HCT116 (cell line): ENCODE measurements around the gene USP32. TPM values are rescaled to one million over a fixed set of nuclear protein-coding genes. Genes with fewer than 3 reads are reported as not detected.

Experiments used
- ATAC-seq: fragments of 200-7000 bp; cut with Tn5 transposase; 2 replicates; pipeline ENCODE4 v1.9.1; 2020; ENCODE audit warnings: mild to moderate bottlenecking, moderate library complexity
- BruUV-seq: library from RNA; stranded (reverse); fragments of 400-500 nt; replicated peaks from 2 replicates; lab custom pipeline; 2021; lab: Mats Ljungman, UMichigan
- CTCF ChIA-PET: fragments of 300-600 bp; sonication (Branson Sonifier 250); formaldehyde crosslinking; loops from one replicate; lab custom pipeline; 2021; ENCODE audit warnings: antibody characterized with exemption; lab: Charles Lee
- POLR2A ChIA-PET: fragments of 300-600, 350-600 bp; sonication (Branson Sonifier 250); formaldehyde crosslinking; loops from one replicate; lab custom pipeline; 2021; ENCODE audit warnings: antibody characterized with exemption; lab: Charles Lee
- RAD21 ChIA-PET, 2 experiments: fragments of 300-600 bp; sonication (Branson Sonifier 250); formaldehyde crosslinking; loops; one replicate each; lab custom pipeline; 2023; ENCODE audit warnings: low total read pairs in 2 of 2; ENCODE audit not compliant: uncharacterized antibody in 2 of 2, unreplicated experiment in 2 of 2, low non-redundant PET in 1 of 2; lab: Charles Lee
- DNase-seq: peaks from one replicate; pipeline ENCODE4 v3.0.0-alpha.2; 2010; ENCODE audit warnings: low read depth, low spot score
- H2AFZ ChIP-seq: fragments of 200-600 bp; shearing (Covaris generic), sonication (generic); 2 replicates; pipeline ENCODE4 v1.6.1; 2017; ENCODE audit warnings: low read depth, mixed run types, mixed read lengths, antibody characterized with exemption, low read length; ENCODE audit not compliant: poor library complexity, severe bottlenecking
- H3K27ac ChIP-seq: 2 replicates; pipeline ENCODE4 v1.5.1; 2012; ENCODE audit warnings: low read depth, low read length
- H3K27me3 ChIP-seq: fragments of 200-600 bp; sonication (generic); 2 replicates; pipeline ENCODE4 v1.6.1; 2016; ENCODE audit warnings: mixed run types, low read length, mixed read lengths; ENCODE audit not compliant: insufficient read depth
- H3K36me3 ChIP-seq, 2 experiments: fragments of 200-500 bp in 1 of 2; fragments of 200-600 bp in 1 of 2; sonication (Bioruptor generic) in 1 of 2; sonication (generic) in 1 of 2; 2 replicates each; pipeline versions ENCODE4 v1.5.1 to v1.6.1; 2014 to 2016; ENCODE audit warnings: low read length in 2 of 2, inconsistent platforms in 1 of 2, mixed read lengths in 1 of 2, mixed run types in 1 of 2; ENCODE audit not compliant: insufficient read depth in 2 of 2, control insufficient read depth in 1 of 2
- H3K4me1 ChIP-seq, 2 experiments: fragments of 200-600 bp in 1 of 2; sonication (generic) in 1 of 2; 2 replicates each; pipeline versions ENCODE4 v1.5.1 to v1.6.1; 2012 to 2017; ENCODE audit warnings: low read length in 2 of 2, inconsistent platforms in 1 of 2, mild to moderate bottlenecking in 1 of 2, mixed read lengths in 1 of 2, mixed run types in 1 of 2, moderate library complexity in 1 of 2; ENCODE audit not compliant: insufficient read depth in 2 of 2, control insufficient read depth in 1 of 2
- H3K4me2 ChIP-seq: fragments of 200-600 bp; sonication (generic); 2 replicates; pipeline ENCODE4 v1.6.1; 2017; ENCODE audit warnings: mixed run types, low read length, mixed read lengths
- H3K4me3 ChIP-seq, 2 experiments: fragments of 200-600 bp in 1 of 2; sonication (generic) in 1 of 2; replicated peaks in 1 of 2; 2 replicates each; pipeline ENCODE4 v1.5.1; 2011 to 2016; ENCODE audit warnings: low read length in 2 of 2, control low read depth in 1 of 2, low read depth in 1 of 2, mild to moderate bottlenecking in 1 of 2, mixed read lengths in 1 of 2, mixed run types in 1 of 2
- H3K79me2 ChIP-seq: fragments of 200-600 bp; sonication (generic); 2 replicates; pipeline ENCODE4 v1.6.1; 2017; ENCODE audit warnings: mild to moderate bottlenecking, mixed run types, low read length, moderate library complexity, mixed read lengths; ENCODE audit not compliant: insufficient read depth
- H3K9ac ChIP-seq: fragments of 200-600 bp; sonication (generic); 2 replicates; pipeline ENCODE4 v1.6.1; 2016; ENCODE audit warnings: low read length, mixed read lengths
- H3K9me2 ChIP-seq: fragments of 200-600 bp; sonication (generic), shearing (Covaris generic); 2 replicates; pipeline ENCODE4 v1.6.1; 2017; ENCODE audit warnings: mixed run types, mild to moderate bottlenecking, moderate library complexity; ENCODE audit not compliant: insufficient read depth
- H3K9me3 ChIP-seq, 2 experiments: fragments of 200-500 bp in 1 of 2; fragments of 200-600 bp in 1 of 2; sonication (Bioruptor generic) in 1 of 2; sonication (generic) in 1 of 2; 2 replicates each; pipeline ENCODE4 v1.6.1; 2014 to 2017; ENCODE audit warnings: low read length in 2 of 2, mixed read lengths in 2 of 2, inconsistent platforms in 1 of 2, low read depth in 1 of 2, mild to moderate bottlenecking in 1 of 2, mixed run types in 1 of 2, moderate library complexity in 1 of 2; ENCODE audit not compliant: control insufficient read depth in 1 of 2, insufficient read depth in 1 of 2
- H4K20me1 ChIP-seq: fragments of 200-600 bp; sonication (generic), shearing (Covaris generic); 2 replicates; pipeline ENCODE4 v1.6.1; 2017; ENCODE audit warnings: mixed run types, mild to moderate bottlenecking, moderate library complexity; ENCODE audit not compliant: insufficient read depth
- ATF3 ChIP-seq: IDR thresholded peaks from 2 replicates; pipeline ENCODE4 v1.6.1; 2012
- CBX3 ChIP-seq: IDR thresholded peaks from 2 replicates; pipeline ENCODE4 v1.6.1; 2012; ENCODE audit warnings: low read depth
- CEBPB ChIP-seq: IDR thresholded peaks from 2 replicates; pipeline ENCODE4 v1.6.1; 2012; ENCODE audit warnings: low read depth
- CTCF ChIP-seq, 3 experiments: fragments of 200-600 bp in 1 of 3; sonication (generic) in 1 of 3; IDR thresholded peaks in 2 of 3; conservative IDR thresholded peaks in 1 of 3; 2 replicates each; pipeline ENCODE4 v1.5.1; 2012 to 2017; ENCODE audit warnings: low read depth in 2 of 3, low read length in 2 of 3, antibody characterized with exemption in 1 of 3, borderline replicate concordance in 1 of 3, control low read depth in 1 of 3, mild to moderate bottlenecking in 1 of 3, mixed read lengths in 1 of 3, mixed run types in 1 of 3, moderate library complexity in 1 of 3; ENCODE audit not compliant: insufficient read depth in 1 of 3
- EGR1 ChIP-seq: IDR thresholded peaks from 2 replicates; pipeline ENCODE4 v1.6.1; 2012; ENCODE audit warnings: low read depth
- EZH2 ChIP-seq: fragments of 200-600 bp; sonication (generic); IDR thresholded peaks from 2 replicates; pipeline ENCODE4 v1.6.1; 2017; ENCODE audit warnings: antibody characterized with exemption, mixed run types
- FOSL1 ChIP-seq: IDR thresholded peaks from 2 replicates; pipeline ENCODE4 v1.6.1; 2012; ENCODE audit warnings: low read depth
- JUND ChIP-seq: IDR thresholded peaks from 2 replicates; pipeline ENCODE4 v1.6.1; 2012
- MAX ChIP-seq: IDR thresholded peaks from 2 replicates; pipeline ENCODE4 v1.6.1; 2012
- POLR2A ChIP-seq: IDR thresholded peaks from 2 replicates; pipeline ENCODE4 v1.7.0; 2011; ENCODE audit warnings: borderline replicate concordance; ENCODE audit not compliant: insufficient read depth, insufficient read length; ENCODE audit errors: extremely low read depth
- POLR2AphosphoS5 ChIP-seq: IDR thresholded peaks from 2 replicates; pipeline ENCODE4 v1.6.1; 2011; ENCODE audit warnings: mild to moderate bottlenecking, low read depth, low read length, moderate library complexity
- RAD21 ChIP-seq: IDR thresholded peaks from 2 replicates; pipeline ENCODE4 v1.6.1; 2012; ENCODE audit warnings: low read depth, mild to moderate bottlenecking
- SIN3A ChIP-seq: IDR thresholded peaks from 2 replicates; pipeline ENCODE4 v1.6.1; 2012; ENCODE audit warnings: low read depth
- SP1 ChIP-seq: IDR thresholded peaks from 2 replicates; pipeline ENCODE4 v1.6.1; 2012; ENCODE audit warnings: low read depth
- SRF ChIP-seq: IDR thresholded peaks from 2 replicates; pipeline ENCODE4 v1.6.1; 2012; ENCODE audit warnings: low read depth
- TCF7L2 ChIP-seq: IDR thresholded peaks from 2 replicates; pipeline ENCODE4 v1.7.0; 2011; ENCODE audit warnings: borderline replicate concordance, inconsistent platforms; ENCODE audit not compliant: insufficient read depth, insufficient read length; ENCODE audit errors: extremely low read depth
- YY1 ChIP-seq: IDR thresholded peaks from 2 replicates; pipeline ENCODE4 v1.6.1; 2011; ENCODE audit warnings: low read length, low read depth, moderate library complexity, mild to moderate bottlenecking; ENCODE audit not compliant: insufficient replicate concordance; ENCODE audit errors: extremely low read depth
- ZBTB33 ChIP-seq: IDR thresholded peaks from 2 replicates; pipeline ENCODE4 v1.6.1; 2011; ENCODE audit warnings: mild to moderate bottlenecking, low read length, moderate library complexity; ENCODE audit not compliant: insufficient replicate concordance; ENCODE audit errors: extremely low read depth
- ZFX ChIP-seq: fragments of 450-650 bp; IDR thresholded peaks from 2 replicates; pipeline ENCODE4 v1.6.1; 2017
- ZNF274 ChIP-seq: fragments of 200-500 bp; sonication (Bioruptor generic); IDR thresholded peaks from 2 replicates; pipeline ENCODE4 v1.6.1; 2014; ENCODE audit warnings: mild to moderate bottlenecking, low read depth, low read length, inconsistent platforms
- intact Hi-C: fragments of 100-400 bp; cut with micrococcal nuclease; formaldehyde crosslinking; loops from 2 replicates; pipeline ENCODE4 v1.10.0; 2022
- total RNA-seq: library from RNA; stranded (reverse); gene quantifications from one replicate; pipeline ENCODE4 v1.2.1, GENCODE V29; 2021; ENCODE audit not compliant: unreplicated experiment

Gene USP32
- total RNA-seq, 1 experiment from 2014 or later = 67.0 TPM

- no peaks in the 10 kb centered on the region for H3K27me3 ChIP-seq
- TSS peak; percentile 53 for BruUV-seq
- no peaks in the 10 kb centered on the region for H4K20me1 ChIP-seq
- CTCF ChIA-PET = no interaction called here
- H3K79me2 ChIP-seq = peaks cover 4% of the 10 kb centered on the region; the same call in 1 of the 2 replicates
- RAD21 ChIA-PET = no interaction called here
- no peaks in the 10 kb centered on the region for H3K9me3 ChIP-seq
- ATAC-seq = peak; percentile 98
- intact Hi-C loops = no loop called here
- no peaks in the 10 kb centered on the region for H3K36me3 ChIP-seq
- H2AFZ ChIP-seq = peak overlapping the region; percentile 98
- POLR2A ChIA-PET = no interaction called here
- DNase-seq = peak; percentile 94
- peak overlapping the region; percentile 85 to 96 for H3K4me3 ChIP-seq
- H3K9ac ChIP-seq = peak overlapping the region; percentile 77
- H3K4me1 ChIP-seq = peaks cover 3 to 14% of the 10 kb centered on the region in 2 experiments; a peak in 1 of 4 replicates
- H3K9me2 ChIP-seq = no peaks in the 10 kb centered on the region
- peak overlapping the region; percentile 48 for H3K27ac ChIP-seq
- TF ChIP-seq ZFX (peak; percentile 87; the same call in 1 of the 2 replicates), POLR2AphosphoS5 (peak; percentile 97), EZH2 (no peak), RAD21 (no peak), CBX3 (peak; percentile 98), CTCF (IDR thresholded peaks at IDR 0.05 in 2 of 3, conservative IDR thresholded peaks at IDR 0.05 in 1 of 3; ENCODE audit: borderline replicate concordance in 1 of 3, insufficient read depth in 1 of 3, low read depth in 2 of 3, low read length in 2 of 3) (no peak), ZBTB33 (peak; percentile 78), ZNF274 (no peak), MAX (peak; percentile 97), EGR1 (no peak), FOSL1 (no peak), TCF7L2 (peak; percentile 69), SP1 (peak; percentile 100), SIN3A (peak; percentile 93), ATF3 (no peak), POLR2A (peak; percentile 94), CEBPB (no peak), JUND (no peak), SRF (peak; percentile 99), YY1 (peak; percentile 93)
- H3K4me2 ChIP-seq = peak overlapping the region; percentile 95
Observed at GRCh38 chr17:60135151-60135950, 256.6 kb downstream of the USP32 start.
